UCSD-AML1 (cell line): Measurements from ENCODE around the gene TYW1.
"Not testable (repeated sequence)": the region's sequence is repeated elsewhere in the genome, so short reads cannot be mapped to it uniquely, and the experiment has no call there.

ENCODE experiments used
- DNase-seq: peaks from one replicate; lab custom pipeline; 2025; ENCODE audit not compliant: unreplicated experiment; lab: John Stamatoyannopoulos, UW

TYW1 gene

GRCh38 chr7:67236216-67236615 lies 239.6 kb downstream of the TYW1 start:
- not testable (repeated sequence) for DNase-seq

- not testable (repeated sequence) for DNase-seq
These were observed 246.2 kb downstream of the TYW1 start for GRCh38 chr7:67242871-67243270.

GRCh38 chr7:67248364-67248763 lies 251.7 kb downstream of the TYW1 start:
- not testable (repeated sequence) for DNase-seq

GRCh38 chr7:67251986-67252558 lies 255.4 kb downstream of the TYW1 start:
- no peak for DNase-seq

GRCh38 chr7:67255076-67255475 lies 258.4 kb downstream of the TYW1 start:
- not testable (repeated sequence) for DNase-seq

GRCh38 chr7:67257779-67258178 lies 261.1 kb downstream of the TYW1 start:
- DNase-seq = not testable (repeated sequence)

GRCh38 chr7:67259363-67259762 lies 262.7 kb downstream of the TYW1 start:
- not testable (repeated sequence) for DNase-seq

GRCh38 chr7:67260166-67260586 lies 263.5 kb downstream of the TYW1 start:
- DNase-seq = not testable (repeated sequence)

GRCh38 chr7:67264000-67264399 lies 267.4 kb downstream of the TYW1 start:
- DNase-seq = not testable (repeated sequence)

GRCh38 chr7:67266070-67266469 lies 269.4 kb downstream of the TYW1 start:
- DNase-seq = not testable (repeated sequence)

- no peak for DNase-seq
These were observed 271.3 kb downstream of the TYW1 start for GRCh38 chr7:67267914-67268313.

GRCh38 chr7:67269916-67270315 lies 273.3 kb downstream of the TYW1 start:
- DNase-seq = not testable (repeated sequence)
